ENCODE results near the gene CRB2. TPM values are rescaled to one million over a fixed set of nuclear protein-coding genes. Genes with fewer than 3 reads are reported as not detected.

Gene CRB2
- total RNA-seq, 6 donors from 2014 or later: 0.13 to 0.23 TPM; not detected in 4

DNA sequence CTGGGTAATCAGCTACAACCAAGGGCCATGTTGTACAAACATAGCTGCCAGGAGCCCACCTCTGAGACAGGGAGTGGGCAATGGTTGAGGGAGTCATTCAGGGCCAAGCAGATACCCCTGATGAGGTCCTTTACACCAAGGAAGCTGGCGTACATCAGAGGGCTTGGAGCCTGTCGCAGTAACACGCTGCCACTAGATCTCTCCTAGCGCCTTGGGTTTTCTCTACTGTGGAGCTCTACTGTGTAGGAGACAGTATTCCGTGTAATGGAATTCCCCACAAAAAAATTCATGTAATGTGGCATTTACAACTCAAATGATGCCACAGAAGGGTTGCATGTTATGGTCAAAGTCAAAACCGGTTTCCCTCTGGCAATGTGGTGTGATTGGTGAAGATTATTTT lies 41.4 kb upstream of the CRB2 start:
- DNase-seq (no peak), ATAC-seq (ENCODE audit: low FRiP score in 2 of 2) (no peak)
- no peak for TF ChIP-seq EP300 (IDR thresholded peaks at IDR 0.05)
- TF ChIP-seq POLR2AphosphoS5 (IDR thresholded peaks at IDR 0.05): no peak
- H3K27me3 ChIP-seq: no peaks in the 10 kb centered on the region
- no peak overlapping the region for H3K27ac ChIP-seq
- H3K4me3 ChIP-seq: no peak overlapping the region
- peaks cover 7 to 24% (median 12%) of the 10 kb centered on the region in 4 donors for H3K4me1 ChIP-seq
- H3K36me3 ChIP-seq: no peaks in the 10 kb centered on the region
- H3K9me3 ChIP-seq: no peaks in the 10 kb centered on the region
- WGBS, 2 donors: 94 to 96% methylated on average over 6 of the region's 6 CpGs

- Histone ChIP-seq H3K36me3 (no peaks in the 10 kb centered on the region), H3K4me1 (peaks cover 7 to 32% (median 13%) of the 10 kb centered on the region in 4 donors), H3K9me3 (no peaks in the 10 kb centered on the region), H3K27ac (no peak overlapping the region), H3K4me3 (no peak overlapping the region), H3K27me3 (no peaks in the 10 kb centered on the region)
- ATAC-seq (ENCODE audit: low FRiP score in 2 of 2): no peak
- no peak for DNase-seq
- no peak for TF ChIP-seq EP300 (IDR thresholded peaks at IDR 0.05)
- no peak for TF ChIP-seq POLR2A (IDR thresholded peaks at IDR 0.05)
- TF ChIP-seq, protein P1, sequence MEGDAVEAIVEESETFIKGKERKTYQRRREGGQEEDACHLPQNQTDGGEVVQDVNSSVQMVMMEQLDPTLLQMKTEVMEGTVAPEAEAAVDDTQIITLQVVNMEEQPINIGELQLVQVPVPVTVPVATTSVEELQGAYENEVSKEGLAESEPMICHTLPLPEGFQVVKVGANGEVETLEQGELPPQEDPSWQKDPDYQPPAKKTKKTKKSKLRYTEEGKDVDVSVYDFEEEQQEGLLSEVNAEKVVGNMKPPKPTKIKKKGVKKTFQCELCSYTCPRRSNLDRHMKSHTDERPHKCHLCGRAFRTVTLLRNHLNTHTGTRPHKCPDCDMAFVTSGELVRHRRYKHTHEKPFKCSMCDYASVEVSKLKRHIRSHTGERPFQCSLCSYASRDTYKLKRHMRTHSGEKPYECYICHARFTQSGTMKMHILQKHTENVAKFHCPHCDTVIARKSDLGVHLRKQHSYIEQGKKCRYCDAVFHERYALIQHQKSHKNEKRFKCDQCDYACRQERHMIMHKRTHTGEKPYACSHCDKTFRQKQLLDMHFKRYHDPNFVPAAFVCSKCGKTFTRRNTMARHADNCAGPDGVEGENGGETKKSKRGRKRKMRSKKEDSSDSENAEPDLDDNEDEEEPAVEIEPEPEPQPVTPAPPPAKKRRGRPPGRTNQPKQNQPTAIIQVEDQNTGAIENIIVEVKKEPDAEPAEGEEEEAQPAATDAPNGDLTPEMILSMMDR (IDR thresholded peaks at IDR 0.05): no peak
- TF ChIP-seq POLR2AphosphoS5 (IDR thresholded peaks at IDR 0.05): no peak
- 69 to 77% methylated on average over 2 of the region's 2 CpGs for WGBS, 2 donors
Observed at GRCh38 chr9:123315635-123316034, 40.4 kb upstream of the CRB2 start.

DNA sequence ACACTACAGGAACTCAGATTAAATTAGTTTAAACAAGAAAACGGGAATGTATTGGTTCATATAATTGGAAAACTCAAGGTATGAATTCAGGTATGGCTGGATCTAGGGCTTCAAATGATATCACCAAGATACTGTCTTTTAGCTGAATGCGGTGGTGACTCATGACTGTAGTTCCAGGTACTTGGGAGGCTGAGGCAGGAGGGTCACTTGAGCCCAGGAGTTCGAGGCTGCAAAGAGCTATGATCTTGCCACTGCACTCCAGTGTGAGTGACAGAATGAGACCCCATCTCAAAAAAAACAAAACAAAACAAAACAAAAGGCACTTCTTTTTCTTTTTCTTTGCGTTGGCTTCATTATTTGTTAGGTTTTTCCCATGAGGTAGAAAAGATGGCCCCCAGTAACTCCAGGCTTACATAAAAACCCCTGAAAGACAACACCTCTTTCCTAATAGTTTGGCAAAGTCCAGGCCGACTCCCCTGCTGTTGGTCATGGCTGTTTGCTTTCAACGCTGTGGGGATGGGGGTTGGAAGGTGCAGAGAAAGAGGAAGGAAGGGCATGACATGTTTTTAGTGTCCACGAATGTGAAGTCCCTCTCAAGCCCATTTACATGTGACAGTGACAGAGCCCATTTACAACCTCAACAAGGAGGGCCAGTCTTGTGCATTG lies 39.8 kb upstream of the CRB2 start:
- no peak for DNase-seq
- Histone ChIP-seq H3K9me3 (no peaks in the 10 kb centered on the region), H3K4me1 (peaks cover 7 to 35% (median 13%) of the 10 kb centered on the region in 4 donors), H3K27me3 (no peaks in the 10 kb centered on the region), H3K4me3 (no peak overlapping the region), H3K36me3 (no peaks in the 10 kb centered on the region), H3K27ac (no peak overlapping the region)
- no peak for ATAC-seq (ENCODE audit: low FRiP score in 2 of 2)
- WGBS, 2 donors: 66 to 67% methylated on average over 7 of the region's 7 CpGs
- TF ChIP-seq, protein P1 (IDR thresholded peaks at IDR 0.05): no peak
- TF ChIP-seq EP300 (IDR thresholded peaks at IDR 0.05) (no peak), POLR2AphosphoS5 (IDR thresholded peaks at IDR 0.05) (no peak), POLR2A (IDR thresholded peaks at IDR 0.05) (no peak)

GRCh38 chr9:123318202-123318601 lies 37.8 kb upstream of the CRB2 start:
- Histone ChIP-seq H3K4me3 (no peak overlapping the region), H3K27ac (no peak overlapping the region), H3K9me3 (no peaks in the 10 kb centered on the region), H3K36me3 (no peaks in the 10 kb centered on the region), H3K27me3 (no peaks in the 10 kb centered on the region), H3K4me1 (peaks cover 8 to 46% (median 22%) of the 10 kb centered on the region in 4 donors)
- TF ChIP-seq, protein P1 (IDR thresholded peaks at IDR 0.05): no peak
- no peak for TF ChIP-seq EP300 (IDR thresholded peaks at IDR 0.05)
- no peak for TF ChIP-seq POLR2AphosphoS5 (IDR thresholded peaks at IDR 0.05)
- TF ChIP-seq POLR2A (IDR thresholded peaks at IDR 0.05): no peak
- DNase-seq: no peak
- no peak for ATAC-seq (ENCODE audit: low FRiP score in 2 of 2)
- WGBS, 2 donors: 48 to 72% methylated on average over 6 to 7 of the region's 7 CpGs

DNA sequence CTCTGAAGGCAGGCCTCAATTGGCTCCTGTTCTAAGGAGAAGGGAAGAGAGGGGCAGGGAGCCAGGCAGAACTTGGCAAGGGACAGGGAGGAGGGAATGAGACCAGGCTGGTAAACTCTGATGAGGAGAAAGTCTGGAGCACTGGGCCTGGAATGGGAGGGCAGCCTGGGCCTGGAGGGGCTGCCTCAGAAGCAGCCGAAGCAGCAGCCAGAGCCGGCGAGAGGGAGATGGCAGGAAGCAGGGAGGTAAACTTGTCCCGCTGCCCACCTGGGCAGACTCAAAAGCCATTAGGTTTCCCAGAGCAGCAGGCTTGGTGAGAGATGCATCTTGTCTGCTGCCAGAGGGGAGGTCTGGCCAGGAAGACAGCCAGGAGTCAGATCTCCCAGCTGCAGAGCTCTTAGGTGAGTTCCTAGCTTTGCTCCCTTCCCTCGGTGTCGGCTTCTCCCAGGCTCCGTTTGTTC lies 37.0 kb upstream of the CRB2 start:
- H3K27ac ChIP-seq: no peak overlapping the region
- H3K4me3 ChIP-seq: no peak overlapping the region
- no peak for DNase-seq
- H3K4me1 ChIP-seq: peaks cover 8 to 46% (median 23%) of the 10 kb centered on the region in 4 donors
- H3K27me3 ChIP-seq: no peaks in the 10 kb centered on the region
- ATAC-seq (ENCODE audit: low FRiP score in 2 of 2): no peak
- no peaks in the 10 kb centered on the region for H3K9me3 ChIP-seq
- no peak for TF ChIP-seq EP300 (IDR thresholded peaks at IDR 0.05)
- TF ChIP-seq, protein P1 (IDR thresholded peaks at IDR 0.05): no peak
- TF ChIP-seq POLR2AphosphoS5 (IDR thresholded peaks at IDR 0.05): no peak
- no peak for TF ChIP-seq POLR2A (IDR thresholded peaks at IDR 0.05)
- no peaks in the 10 kb centered on the region for H3K36me3 ChIP-seq
- 63 to 66% methylated on average over 7 of the region's 7 CpGs for WGBS, 2 donors

All from upper lobe of left lung (tissue), 6 donors.